Psoas muscle (tissue), 8 donors: ENCODE data around the gene CBX3. TPM values are rescaled to one million over a fixed set of nuclear protein-coding genes. Genes with fewer than 3 reads are reported as not detected.

ENCODE experiments used
- ATAC-seq, 4 donors: fragments of 200-7000 bp; cut with Tn5 transposase; one replicate each; pipeline ENCODE4 v1.9.1; 2020; ENCODE audit warnings: moderate library complexity in 3 of 4, mild to moderate bottlenecking in 2 of 4
- DNase-seq, 2 donors: peaks; one replicate each; pipeline ENCODE4 v3.0.0-alpha.2; 2020
- H3K27ac ChIP-seq: fragments of 200-600 bp; one replicate; pipeline ENCODE4 v1.8.0; 2022
- H3K27me3 ChIP-seq, 3 donors: fragments of 200-600 bp in 1 of 3; one replicate each; pipeline versions ENCODE4 v1.6.1 to v1.8.0; 2013 to 2022; ENCODE audit warnings: low read length in 2 of 3, mild to moderate bottlenecking in 2 of 3, moderate library complexity in 1 of 3; ENCODE audit not compliant: insufficient read depth in 3 of 3
- H3K36me3 ChIP-seq, 2 donors: fragments of 200-600 bp in 1 of 2; one replicate each; pipeline versions ENCODE4 v1.6.1 to v1.8.0; 2013 to 2022; ENCODE audit warnings: low read depth in 1 of 2, mild to moderate bottlenecking in 1 of 2, moderate library complexity in 1 of 2; ENCODE audit not compliant: insufficient read depth in 1 of 2
- H3K4me1 ChIP-seq: fragments of 200-600 bp; one replicate; pipeline ENCODE4 v1.8.0; 2022
- H3K4me3 ChIP-seq: fragments of 200-600 bp; one replicate; pipeline ENCODE4 v1.8.0; 2022; ENCODE audit warnings: mild to moderate bottlenecking
- H3K9me3 ChIP-seq: fragments of 200-600 bp; one replicate; pipeline ENCODE4 v1.8.0; 2022
- WGBS, 3 donors: extraction: QIAGEN DNeasy Blood & Tissue Kit; methylation state at CpG; one replicate each; pipeline versions ENCODE4 v1.1.6 to v1.1.7; 2013; 5-methylcytosine and 5-hydroxymethylcytosine counted together
- intact Hi-C, 2 donors: fragments of 100-400 bp; cut with DNase I; formaldehyde crosslinking; loops; one replicate each; pipeline versions ENCODE4 v1.11.0 to v1.14.2; 2022
- polyA plus RNA-seq, 3 donors: library from polyadenylated mRNA; stranded (reverse); fragments of 200-250 nt; gene quantifications; one replicate each; pipeline ENCODE4 v1.2.3, GENCODE V29; 2013
- total RNA-seq, 4 donors: library from RNA; stranded (reverse); fragmentation: NEBNext Ultra II Directional in 2 of 4; extraction: Animal tissue kit (Norgen Biotek cat#: 25700) in 2 of 4; gene quantifications; one replicate each; pipeline versions ENCODE4 v1.2.1 to v1.2.4, GENCODE V29; 2021 to 2023
- TF ChIP-seq, protein P1 (sequence below): fragments of 200-600 bp; IDR thresholded peaks from one replicate; pipeline ENCODE4 v1.8.0; 2022; ENCODE audit warnings: antibody characterized with exemption
- donor health status: healthy with polysubstance abuse.
- donor health status: DM: no; HTN: no; CAD: no; lungs with moderate emphysema.
- donor health status: Bipolar disorder and iron deficiency.
- donor health status: healthy.
- donor health status: DM: yes; HTN: yes; CAD: no.
- donor health status: DM: no; HTN: no; CAD: no.
- donor health status: DM: no; HTN: no; CAD: no.
- donor health status: DM: yes; HTN: yes; CAD: no.

The CBX3 gene
- total and polyA plus RNA-seq, 7 donors = 45.3 to 97.0 (median 71.6) TPM

DNA sequence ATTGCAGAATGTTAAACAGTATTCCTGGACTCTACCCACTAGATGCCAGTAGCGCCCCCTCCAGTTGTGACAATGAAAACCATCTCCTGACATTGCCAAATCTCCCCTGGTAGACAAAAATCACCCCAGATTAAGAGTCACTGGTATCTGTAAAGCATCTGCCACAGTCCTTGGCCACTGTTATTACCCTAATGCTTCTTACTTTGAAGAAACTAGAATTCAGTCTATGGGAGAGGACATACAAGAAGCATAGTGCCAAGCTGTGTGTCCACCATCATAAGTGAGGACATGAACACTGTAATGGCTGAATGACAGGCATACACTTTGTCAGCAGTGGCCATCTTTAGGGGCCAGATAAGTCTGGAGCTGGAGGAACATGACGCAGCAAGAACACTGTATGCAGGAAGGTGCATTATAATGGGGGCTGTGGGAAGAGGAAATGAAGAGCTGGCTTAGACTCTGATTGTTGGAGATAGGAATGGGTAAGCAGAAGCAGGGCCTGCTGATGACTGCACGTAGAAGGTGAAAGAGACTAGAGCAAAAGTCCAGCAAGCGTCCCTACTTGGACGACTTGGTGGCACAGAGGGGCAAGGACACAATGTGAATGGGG lies 32.5 kb downstream of the CBX3 start:
- intact Hi-C loops = no loop called here
- Histone ChIP-seq H3K27ac (no peak overlapping the region), H3K4me3 (no peak overlapping the region), H3K27me3 (no peaks in the 10 kb centered on the region), H3K36me3 (no peaks in the 10 kb centered on the region), H3K4me1 (no peaks in the 10 kb centered on the region), H3K9me3 (no peaks in the 10 kb centered on the region)
- DNase-seq = no peak
- TF ChIP-seq, protein P1, sequence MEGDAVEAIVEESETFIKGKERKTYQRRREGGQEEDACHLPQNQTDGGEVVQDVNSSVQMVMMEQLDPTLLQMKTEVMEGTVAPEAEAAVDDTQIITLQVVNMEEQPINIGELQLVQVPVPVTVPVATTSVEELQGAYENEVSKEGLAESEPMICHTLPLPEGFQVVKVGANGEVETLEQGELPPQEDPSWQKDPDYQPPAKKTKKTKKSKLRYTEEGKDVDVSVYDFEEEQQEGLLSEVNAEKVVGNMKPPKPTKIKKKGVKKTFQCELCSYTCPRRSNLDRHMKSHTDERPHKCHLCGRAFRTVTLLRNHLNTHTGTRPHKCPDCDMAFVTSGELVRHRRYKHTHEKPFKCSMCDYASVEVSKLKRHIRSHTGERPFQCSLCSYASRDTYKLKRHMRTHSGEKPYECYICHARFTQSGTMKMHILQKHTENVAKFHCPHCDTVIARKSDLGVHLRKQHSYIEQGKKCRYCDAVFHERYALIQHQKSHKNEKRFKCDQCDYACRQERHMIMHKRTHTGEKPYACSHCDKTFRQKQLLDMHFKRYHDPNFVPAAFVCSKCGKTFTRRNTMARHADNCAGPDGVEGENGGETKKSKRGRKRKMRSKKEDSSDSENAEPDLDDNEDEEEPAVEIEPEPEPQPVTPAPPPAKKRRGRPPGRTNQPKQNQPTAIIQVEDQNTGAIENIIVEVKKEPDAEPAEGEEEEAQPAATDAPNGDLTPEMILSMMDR = no peak
- no peak for ATAC-seq
- WGBS, 3 donors = 74 to 80% (median 79%) methylated on average over 5 of the region's 5 CpGs

DNA sequence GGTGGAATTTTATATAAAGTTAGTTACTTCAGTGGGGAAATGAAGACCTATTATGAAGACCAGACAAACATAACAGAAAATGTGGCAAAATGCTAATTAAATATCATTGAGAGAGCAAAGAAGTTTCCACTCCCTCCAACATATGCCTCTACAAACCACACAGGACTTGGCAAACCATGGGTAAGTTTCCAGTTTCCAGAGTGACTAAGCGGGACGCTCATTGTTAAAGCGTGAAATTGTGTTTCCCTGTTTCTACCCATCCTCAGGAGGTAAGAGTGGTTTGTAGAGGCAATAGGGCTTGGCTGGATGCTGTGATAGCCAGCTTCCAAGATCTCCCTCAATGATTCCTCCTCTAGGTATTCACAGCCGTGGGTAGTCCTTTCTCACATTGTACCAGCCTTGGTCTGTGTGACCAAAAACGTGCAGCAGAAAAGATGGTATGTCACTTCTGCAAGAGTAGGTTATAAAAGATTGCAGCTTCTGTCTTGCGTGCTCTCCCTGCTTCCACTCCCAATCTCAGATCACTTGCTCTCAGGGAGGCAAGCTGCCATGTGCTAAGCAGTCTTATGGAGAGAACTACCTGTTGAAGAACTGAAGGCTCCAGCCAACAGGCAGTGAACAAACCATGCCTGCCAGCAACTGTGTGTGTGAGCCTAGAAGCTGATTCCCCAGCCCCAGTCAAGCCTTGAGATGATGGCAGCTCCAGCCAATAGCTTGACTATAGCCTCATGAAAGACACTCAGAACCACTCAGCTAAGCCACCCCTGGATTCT lies 35.7 kb downstream of the CBX3 start:
- intact Hi-C loops = no loop called here
- Histone ChIP-seq H3K27ac (no peak overlapping the region), H3K4me1 (no peaks in the 10 kb centered on the region), H3K9me3 (no peaks in the 10 kb centered on the region), H3K4me3 (no peak overlapping the region), H3K36me3 (no peaks in the 10 kb centered on the region), H3K27me3 (no peaks in the 10 kb centered on the region)
- ATAC-seq (no peak), DNase-seq (no peak)
- 51 to 68% (median 53%) methylated on average over 6 of the region's 6 CpGs for WGBS, 3 donors
- TF ChIP-seq, protein P1 = no peak

DNA sequence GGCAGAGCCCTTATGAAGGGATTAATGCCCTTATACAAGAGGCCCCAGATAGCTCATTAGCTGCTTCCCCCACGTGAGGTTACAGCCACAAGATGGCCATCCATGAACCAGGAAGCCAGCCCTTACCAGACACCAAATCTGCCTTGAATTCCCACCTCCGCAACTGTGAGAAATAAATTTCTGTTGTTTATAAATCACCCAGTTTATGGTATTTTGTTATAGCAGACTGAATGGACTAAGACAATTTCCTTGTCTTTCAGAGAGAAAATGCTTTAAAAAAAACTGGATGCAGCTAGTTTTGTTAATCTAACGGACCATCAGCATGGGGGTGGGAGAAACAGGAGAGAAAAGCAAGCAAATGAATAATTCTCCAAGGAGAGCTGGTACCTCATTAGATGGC lies 36.5 kb downstream of the CBX3 start:
- H3K27ac ChIP-seq = no peak overlapping the region
- no peaks in the 10 kb centered on the region for H3K9me3 ChIP-seq
- no peaks in the 10 kb centered on the region for H3K36me3 ChIP-seq
- 61 to 65% (median 64%) methylated on average over 3 of the region's 3 CpGs for WGBS, 3 donors
- DNase-seq (no peak), ATAC-seq (no peak)
- no peaks in the 10 kb centered on the region for H3K27me3 ChIP-seq
- H3K4me3 ChIP-seq = no peak overlapping the region
- TF ChIP-seq, protein P1 = no peak
- intact Hi-C loops = no loop called here
- H3K4me1 ChIP-seq = no peaks in the 10 kb centered on the region

DNA sequence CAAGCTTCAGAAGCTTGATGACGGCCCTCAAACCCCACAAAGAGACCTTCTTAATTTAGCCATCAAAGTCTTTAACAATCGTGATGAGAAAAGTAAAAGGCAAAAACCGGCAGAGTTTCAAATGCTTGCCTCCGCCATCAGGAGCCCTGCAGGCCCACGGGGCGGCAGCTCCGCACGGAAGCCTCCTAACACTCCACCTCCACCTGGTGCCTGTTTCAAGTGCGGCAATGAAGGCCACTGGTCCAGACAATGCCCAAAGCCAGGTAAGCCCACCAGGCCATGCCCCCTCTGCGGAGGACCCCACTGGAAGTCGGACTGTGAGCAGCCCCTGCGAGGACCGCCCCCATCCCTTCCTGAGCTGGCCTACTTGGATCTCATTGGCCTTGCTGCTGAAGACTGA lies 43.6 kb downstream of the CBX3 start:
- TF ChIP-seq, protein P1 = no peak
- WGBS, 3 donors = 93 to 95% (median 94%) methylated on average over 13 of the region's 13 CpGs
- intact Hi-C loops = no loop called here
- H3K4me1 ChIP-seq = no peaks in the 10 kb centered on the region
- no peak overlapping the region for H3K27ac ChIP-seq
- H3K9me3 ChIP-seq = no peaks in the 10 kb centered on the region
- DNase-seq = no peak
- peaks cover 0 to 5% (median 0%) of the 10 kb centered on the region in 3 donors for H3K27me3 ChIP-seq
- H3K36me3 ChIP-seq = no peaks in the 10 kb centered on the region
- ATAC-seq = no peak
- no peak overlapping the region for H3K4me3 ChIP-seq
